Measurements from ENCODE around the gene SLC46A1. TPM values are rescaled to one million over a fixed set of nuclear protein-coding genes. Genes with fewer than 3 reads are reported as not detected.
"Not testable (repeated sequence)": the region's sequence is repeated elsewhere in the genome, so short reads cannot be mapped to it uniquely, and the experiment has no call there.

The SLC46A1 gene
- 10 to 100 TPM; 13.9 to 15.4 (median 14.5) TPM for polyA plus RNA-seq (ENCODE audit: insufficient read length in 3 of 3)

DNA sequence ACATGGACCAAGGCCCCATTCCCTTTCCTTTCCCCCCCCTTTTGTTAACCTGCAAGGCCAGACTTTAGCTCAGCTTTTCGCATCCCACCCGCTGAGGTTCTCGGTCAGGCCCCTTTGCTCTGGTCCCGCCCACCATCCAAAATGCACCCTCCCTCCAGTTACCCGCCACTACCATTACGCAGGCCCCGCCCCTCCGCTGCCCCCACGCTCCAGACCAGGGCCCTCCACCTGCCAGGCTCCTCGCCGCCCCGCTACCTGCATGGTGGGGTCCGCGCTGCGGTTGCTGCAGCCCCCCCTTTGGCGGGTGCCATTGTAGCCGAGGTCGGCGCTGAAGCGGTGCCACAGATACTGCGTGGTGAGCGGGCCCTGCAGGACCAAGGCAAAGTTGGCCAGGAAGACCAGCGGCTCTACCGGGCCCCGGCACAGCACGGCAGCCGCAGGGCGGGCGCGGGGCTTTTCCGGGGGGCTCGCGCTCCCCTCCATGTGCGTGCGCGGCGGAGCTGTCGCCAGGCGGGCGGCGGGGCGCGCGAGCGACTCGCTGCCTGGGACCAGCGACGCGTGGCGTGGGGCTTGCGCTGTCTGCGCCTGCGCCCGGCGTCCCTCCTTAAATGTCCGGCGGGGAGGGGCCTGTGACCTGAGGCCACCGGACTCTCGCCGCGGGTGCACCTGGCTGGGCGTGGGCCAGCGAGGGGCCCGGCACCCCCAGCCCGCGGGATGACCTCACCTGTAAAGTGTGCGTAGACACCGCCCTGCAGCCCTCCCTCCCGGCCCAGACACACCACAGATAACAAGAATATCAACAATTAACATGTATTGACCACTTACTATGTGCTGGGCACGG lies at the start of gene SLC46A1:
TSS of gene SLC46A1 (minus strand) at position 581 of the 841 bp plus-strand sequence. CDS start at position 483, 98 bp downstream.
- no peak for DNase-seq (ENCODE audit: low read depth in 3 of 3, low spot score in 2 of 3)

DNA sequence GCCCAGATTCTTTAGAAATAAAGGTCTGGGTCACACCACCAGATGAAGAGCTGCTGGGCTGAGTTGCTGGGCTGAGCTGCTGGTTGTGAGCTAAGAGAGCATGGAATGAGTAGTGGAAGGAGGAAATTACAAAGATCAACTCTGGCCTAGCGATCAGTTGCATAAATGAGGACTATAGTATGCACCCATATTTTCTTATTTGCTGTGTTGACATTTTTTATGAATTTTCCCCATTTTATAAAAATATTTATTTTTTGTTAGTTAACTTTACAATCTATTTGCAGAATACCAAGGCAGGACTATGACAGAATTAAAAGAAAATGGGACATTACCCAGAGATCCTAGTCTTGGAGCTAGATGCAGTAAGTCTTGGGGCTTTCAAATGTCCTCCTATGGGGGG lies 43.8 kb upstream of the SLC46A1 start:
- DNase-seq (ENCODE audit: low read depth in 3 of 3, low spot score in 2 of 3) = no peak

DNA sequence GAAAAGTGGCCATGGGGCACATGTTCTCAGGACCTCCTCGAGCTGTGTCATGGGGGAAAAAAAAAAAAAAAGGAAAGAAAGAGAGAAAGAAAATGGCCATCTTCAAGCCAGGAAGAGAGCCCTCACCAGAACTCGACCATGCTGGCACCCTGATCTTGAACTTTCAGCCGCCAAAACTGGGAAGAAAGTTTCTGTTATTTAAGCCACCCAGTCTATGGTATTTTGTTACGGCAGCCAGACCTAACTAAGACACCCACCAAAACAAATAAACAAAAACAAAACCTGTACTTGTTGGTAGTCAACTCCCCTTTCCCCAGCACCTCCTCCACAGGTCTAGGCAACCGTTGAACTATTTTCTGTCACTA lies 41.4 kb upstream of the SLC46A1 start:
- no peak for DNase-seq (ENCODE audit: low read depth in 3 of 3, low spot score in 2 of 3)

DNA sequence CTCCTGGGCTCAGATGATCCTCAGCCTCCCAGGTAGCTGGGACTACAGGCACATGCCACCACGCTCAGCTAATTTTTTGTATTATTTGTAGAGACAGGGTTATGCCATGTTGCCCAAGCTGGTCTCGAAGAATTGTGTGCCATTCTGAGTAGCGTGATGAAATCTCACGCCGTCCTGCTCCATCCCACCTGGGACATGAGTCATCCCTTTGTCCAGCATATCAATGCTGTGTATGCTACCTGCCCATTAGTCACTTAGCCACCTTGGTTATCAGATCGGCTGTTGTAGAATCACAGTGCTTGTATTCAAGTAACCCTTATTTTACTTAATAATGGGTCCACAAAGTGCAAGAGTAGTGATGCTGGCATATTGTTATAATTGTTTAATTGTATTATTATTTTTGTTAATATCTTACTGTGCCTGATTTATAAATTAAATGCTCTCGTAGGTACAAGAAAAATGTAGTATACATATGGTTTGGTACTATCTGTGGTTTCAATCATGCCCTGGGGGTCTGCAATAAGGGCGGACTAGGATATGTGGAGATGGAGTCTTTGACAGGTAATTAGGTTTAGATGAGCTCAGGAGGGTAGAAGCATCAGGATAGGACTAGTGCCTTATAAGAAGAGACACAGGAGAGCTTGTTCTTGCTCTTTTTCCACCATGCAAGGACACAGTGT lies 40.8 kb upstream of the SLC46A1 start:
- DNase-seq (ENCODE audit: low read depth in 3 of 3, low spot score in 2 of 3) = no peak

DNA sequence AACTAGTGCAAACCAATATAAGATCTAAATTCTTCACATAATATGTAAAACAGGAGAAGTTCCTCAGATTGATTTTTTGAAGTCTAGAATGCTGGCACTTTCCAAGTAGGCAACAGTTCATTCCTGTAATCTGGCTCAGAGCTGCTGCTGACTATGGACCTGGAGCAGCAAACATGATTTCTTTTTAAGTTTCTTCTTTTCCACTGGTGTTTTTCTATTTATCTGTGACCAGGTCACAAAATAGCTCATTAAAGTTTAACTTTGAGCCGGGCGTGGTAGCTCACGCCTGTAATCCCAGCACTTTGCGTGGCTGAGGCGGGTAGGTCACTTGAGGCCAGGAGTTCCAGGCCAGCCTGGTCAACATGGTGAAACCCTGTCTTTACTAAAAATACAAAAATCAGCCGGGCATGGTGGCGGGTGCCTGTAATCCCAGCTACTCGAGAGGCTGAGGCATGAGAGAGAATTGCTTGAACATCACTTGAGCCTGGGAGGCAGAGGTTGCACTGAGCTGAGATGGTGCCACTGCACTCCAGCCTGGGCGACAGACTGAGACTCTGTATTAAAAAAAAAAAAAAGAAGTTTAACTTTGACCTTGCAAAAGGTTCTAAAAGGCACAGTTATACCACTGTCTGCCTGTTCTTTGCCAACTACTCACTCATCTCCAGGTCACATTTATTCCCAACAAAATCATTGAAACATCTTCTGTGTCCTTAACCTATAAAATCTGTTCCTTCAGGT lies 38.1 kb upstream of the SLC46A1 start:
- no peak for DNase-seq (ENCODE audit: low read depth in 3 of 3, low spot score in 2 of 3)

DNA sequence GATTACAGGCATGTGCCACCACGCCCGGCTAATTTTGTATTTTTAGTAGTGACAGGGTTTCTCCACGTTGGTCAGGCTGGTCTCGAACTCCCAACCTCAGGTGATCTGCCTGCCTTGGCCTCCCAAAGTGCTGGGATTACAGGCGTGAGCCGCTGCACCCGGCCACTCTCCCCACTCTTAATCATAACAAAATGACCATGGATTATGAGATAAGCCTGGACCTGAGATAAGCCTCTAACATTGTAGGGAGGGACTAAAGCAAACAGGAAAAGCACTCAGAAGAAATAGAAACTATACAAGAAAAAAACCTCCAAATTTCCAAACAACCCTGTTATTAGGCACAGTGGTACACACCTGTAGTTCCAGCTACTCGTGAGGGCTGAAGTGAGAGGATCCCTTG lies 28.3 kb upstream of the SLC46A1 start:
- DNase-seq (ENCODE audit: low read depth in 3 of 3, low spot score in 2 of 3) = not testable (repeated sequence)

DNA sequence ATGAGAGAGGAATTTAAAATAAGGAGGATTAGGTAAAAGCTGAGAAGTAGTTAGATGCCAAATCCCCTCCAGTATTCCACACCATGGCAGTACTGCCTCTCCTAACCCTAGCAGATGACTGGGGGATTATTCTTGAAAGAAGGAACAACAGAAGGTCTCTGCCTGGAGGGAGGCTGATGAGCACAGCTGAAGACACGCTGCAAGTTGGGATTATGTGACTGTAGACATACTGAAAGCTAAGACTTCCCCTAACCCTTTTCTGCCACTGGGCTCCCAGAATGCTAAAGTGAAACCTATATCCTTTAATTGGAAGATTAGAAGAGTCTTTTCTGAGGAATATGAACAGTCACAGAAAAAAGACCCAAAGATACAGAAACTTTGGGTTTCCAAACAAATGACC lies 27.7 kb upstream of the SLC46A1 start:
- DNase-seq (ENCODE audit: low read depth in 3 of 3, low spot score in 2 of 3) = no peak

DNA sequence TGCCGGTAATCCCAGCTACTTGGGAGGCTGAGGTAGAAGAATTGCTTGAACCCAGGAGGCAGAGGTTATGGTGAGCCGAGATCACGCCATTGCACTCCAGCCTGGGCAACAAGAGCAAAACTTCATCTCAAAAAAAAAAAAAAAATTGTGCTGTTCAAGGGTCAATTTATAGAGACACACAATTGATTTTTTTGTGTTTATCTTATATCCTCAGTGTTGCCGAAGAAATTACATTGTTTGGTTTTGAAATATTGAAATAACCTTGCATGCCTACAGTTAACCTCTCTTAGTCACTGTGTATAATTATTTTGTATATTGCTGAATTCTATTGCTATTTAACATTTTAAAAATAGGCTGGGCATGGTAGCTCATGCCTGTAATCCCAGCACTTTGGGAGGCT lies 22.0 kb upstream of the SLC46A1 start:
- not testable (repeated sequence) for DNase-seq (ENCODE audit: low read depth in 3 of 3, low spot score in 2 of 3)

DNA sequence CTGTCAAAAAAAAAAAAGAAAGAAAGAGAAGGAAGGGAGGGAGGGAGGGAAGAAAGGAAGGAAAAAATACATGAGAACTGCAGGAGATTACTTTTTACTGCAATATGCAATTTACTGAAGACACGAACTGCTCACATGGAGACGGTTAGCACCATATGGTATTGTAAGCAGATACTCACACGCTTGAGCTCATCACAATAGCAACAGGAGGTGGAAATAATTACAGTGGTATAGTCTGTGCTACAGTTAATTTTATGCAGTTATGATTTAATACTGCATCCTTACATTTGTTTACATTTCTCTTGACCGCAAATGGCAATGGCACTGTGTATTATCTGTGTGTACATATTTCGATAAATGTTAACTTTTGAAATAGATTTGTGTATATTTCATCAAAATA lies 21.4 kb upstream of the SLC46A1 start:
- no peak for DNase-seq (ENCODE audit: low read depth in 3 of 3, low spot score in 2 of 3)

DNA sequence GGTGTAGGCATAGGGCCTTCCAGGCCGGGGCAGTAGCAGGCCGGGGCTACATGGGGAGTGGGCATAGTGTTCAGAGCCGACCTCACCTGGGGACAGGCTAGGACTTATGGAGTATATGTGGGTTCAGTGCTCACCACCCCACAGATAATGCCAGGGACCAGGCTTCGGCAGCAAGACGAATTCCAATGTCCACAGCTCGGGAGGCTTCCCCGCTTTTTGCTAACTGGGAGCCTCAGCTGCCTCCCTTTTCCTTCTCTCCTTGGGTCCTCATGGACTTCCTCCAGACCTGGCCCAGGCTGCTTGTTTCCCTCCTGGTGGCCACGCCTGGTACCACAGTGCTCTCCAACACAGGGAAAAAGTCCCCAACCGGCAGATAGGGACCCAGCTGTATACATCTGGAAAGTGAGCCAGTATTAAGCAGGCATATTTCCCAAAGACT lies 20.1 kb upstream of the SLC46A1 start:
- no peak for DNase-seq (ENCODE audit: low read depth in 3 of 3, low spot score in 2 of 3)

DNA sequence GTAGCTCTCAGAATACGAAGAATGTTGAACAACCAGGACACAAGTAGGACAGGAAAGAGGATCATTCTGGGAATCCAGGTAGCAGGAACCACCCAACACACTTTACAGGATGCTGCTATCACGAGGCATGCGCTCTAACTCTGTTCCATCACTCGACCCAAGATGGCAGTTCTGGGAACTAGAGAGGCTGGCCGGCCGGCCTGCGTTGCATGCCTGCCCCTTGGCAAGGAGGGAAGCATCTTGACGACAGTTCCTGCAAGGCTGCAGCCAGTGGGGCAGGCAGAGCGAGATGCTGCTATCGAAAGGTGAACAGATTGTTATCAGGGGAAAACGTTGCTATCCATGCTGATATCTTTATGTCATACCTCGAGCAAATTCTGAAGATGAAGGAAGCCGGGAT lies 19.2 kb upstream of the SLC46A1 start:
- no peak for DNase-seq (ENCODE audit: low read depth in 3 of 3, low spot score in 2 of 3)

DNA sequence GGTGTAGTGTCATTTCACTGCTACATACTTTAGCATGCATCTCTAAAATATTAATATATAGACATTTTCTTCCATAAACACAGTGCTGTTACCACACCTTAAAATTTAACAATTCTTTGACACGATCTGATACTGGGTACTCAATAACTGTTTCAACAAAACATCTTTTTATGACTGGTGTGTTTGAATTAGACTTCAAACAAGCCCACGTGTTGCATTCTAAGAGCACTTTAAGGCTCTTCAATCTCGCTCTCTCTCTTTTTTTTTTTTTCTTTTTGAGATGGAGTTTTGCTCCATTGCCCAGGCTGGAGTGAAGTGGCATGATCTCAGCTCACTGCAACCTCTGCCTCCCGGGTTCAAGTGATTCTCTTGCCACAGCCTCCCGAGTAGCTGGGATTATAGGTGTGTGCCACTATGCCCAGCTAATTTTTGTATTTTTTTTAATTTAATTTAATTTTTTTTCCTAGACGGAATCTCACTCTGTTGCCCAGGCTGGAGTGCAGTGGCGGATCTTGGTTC lies 15.8 kb upstream of the SLC46A1 start:
- DNase-seq (ENCODE audit: low read depth in 3 of 3, low spot score in 2 of 3) = no peak

DNA sequence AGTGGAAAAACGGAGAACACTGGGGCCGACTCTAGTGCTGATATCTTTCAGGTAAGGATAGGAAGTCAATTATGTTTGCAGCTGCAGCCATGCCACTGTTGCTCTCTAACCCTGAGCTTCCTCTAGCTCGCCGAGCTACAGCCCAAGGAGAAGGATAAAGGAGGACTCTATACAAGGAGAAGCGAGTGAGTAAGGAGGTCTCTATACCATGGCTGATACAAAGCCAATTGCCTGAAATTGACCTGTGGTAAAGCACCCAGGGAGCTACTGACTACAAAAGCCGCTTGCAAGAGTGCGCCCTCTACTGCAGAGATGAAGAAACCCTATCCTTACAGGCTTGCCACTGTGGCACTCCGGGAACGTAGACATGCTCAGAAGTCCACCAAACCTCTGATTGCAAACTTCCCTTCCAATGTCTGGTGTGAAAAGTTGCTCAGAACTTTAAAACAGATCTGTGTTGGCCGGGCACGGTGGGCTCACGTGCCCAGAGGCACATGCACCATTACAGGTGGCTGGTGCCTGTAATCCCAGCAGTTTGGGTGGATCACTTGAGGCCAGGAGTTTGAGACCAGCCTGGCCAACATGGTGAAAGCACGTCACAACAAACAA lies 10.8 kb upstream of the SLC46A1 start:
- no peak for DNase-seq (ENCODE audit: low read depth in 3 of 3, low spot score in 2 of 3)

DNA sequence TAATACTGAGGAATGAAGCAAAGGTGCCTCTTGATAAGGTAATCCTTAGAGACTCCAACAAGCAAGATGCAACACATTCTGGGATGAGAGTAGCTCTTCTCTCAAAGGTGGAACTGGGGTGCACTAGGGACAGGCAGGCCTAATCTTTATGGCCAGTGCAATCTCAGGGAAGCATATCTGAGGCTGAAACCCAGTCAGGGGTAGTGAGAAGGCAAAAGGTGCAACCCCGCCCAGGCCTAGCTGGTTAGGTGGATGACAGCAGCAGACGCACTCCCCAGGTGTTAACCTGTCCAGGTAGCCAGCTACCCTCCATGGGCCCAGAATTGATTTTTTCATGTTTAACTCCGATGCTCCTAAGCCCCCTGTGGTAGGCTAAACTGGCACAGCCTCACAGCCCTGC lies 9.9 kb upstream of the SLC46A1 start:
- DNase-seq (ENCODE audit: low read depth in 3 of 3, low spot score in 2 of 3) = no peak

DNA sequence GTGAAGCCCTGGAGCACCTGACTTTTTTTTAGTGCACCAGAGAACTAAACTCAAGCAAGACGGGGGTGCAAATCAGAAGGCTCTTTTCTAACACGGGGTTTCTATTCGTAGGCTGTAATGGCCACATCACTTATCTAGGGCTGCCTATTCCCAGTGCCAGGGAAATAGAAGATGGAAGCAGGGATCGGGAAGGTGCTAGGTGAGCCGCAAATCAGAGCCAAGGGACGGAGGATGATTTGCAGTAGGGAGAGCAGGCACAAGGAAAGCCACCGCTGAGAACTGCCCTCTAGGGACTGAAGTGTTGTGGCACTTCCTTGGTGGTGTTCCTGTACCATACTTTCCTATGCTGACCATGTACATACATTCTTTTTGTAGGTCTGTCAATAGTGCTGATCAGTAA lies 7.8 kb upstream of the SLC46A1 start:
- DNase-seq (ENCODE audit: low read depth in 3 of 3, low spot score in 2 of 3) = no peak

DNA sequence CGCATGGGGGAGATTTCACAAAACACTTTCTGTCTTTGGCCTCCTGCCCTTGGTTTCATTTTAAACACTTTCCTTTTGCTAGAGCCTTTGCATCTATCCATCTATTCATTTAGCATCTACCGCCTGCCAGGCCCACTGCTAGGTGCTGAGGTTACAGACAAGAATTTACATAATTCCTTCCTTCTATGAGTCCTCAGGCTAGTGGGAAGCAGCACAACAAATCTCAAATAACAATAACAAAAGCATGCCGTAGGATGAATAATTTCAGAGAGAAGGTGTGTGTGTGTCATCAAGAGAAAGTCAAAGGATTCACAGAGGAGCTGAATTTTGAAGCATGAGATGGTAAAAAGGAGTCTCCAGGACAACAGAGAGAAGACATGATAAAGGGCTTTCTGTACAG lies 6.1 kb upstream of the SLC46A1 start:
- DNase-seq (ENCODE audit: low read depth in 3 of 3, low spot score in 2 of 3) = no peak

DNA sequence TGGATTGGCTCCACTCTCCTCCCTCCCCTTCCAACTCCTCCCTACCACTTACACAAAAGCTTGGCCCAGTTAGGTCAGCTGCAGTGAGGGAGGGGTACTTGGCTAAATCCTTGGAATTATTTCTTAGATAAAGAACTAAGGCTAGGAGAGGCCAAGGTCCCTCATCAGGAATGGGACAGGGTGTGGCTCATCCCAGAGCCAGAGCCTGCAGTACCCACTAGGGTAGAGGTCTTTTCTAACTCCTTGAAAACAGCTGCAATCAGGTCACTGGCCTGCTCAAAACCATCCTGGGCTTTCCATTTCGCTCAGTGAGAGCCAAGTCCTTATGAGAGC lies 1.9 kb upstream of the SLC46A1 start:
- no peak for DNase-seq (ENCODE audit: low read depth in 3 of 3, low spot score in 2 of 3)

DNA sequence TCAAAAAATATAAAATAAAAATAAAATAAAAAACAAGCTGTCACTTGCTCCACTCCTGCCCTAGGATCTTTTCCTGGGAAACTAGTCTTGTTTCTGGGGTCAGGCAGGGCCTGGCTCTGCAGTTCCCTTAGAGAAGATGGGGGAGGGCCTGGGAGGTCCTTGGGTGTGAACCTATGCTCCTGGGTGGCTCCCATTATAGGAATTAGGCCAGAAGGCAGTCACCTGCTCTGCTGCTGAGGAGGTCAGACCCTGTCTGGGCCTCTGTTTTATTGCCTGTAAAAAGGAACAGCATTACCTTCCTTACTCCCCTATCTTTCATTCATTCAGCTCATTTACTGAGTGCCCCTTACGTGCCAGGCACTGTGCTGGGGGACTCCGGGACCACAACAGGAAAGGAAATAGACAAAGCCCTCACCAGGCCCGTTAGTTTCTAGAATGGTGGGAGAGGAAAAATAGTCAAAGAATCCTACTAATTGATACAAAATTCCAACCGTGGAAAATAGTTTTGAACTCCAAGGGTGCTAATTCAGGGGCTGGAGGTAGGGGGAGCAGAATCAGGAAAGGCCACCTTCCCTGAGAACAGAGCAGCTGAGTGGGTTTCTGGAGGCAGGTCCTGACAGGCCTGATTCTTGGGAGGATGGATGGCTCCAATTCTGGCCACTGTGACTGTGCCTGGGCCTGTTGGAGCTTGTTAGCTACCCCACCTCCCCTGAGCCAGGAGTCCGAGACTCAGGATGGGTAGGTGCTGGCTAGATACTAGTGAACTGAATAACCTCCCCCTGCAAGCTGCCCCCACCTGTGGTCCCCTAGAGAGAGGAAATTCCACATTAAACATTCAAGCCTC lies 1.3 kb upstream of the SLC46A1 start:
- DNase-seq (ENCODE audit: low read depth in 3 of 3, low spot score in 2 of 3) = no peak

DNA sequence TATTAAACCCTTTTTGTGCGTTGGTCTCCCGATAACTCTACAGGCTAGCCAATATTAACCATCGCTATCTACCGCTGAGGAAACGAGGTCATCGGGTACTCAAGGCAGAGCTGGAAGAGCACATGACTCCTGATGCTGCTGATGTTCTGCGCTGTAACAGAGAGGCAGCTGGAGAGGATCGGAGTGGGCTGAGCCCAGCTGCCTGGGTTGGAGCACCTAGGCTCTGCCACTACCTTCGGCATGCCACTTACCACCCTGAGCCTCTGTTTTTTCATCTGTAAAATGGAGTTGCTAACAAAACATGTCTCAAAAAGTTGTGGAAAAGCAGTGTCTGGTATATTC lies 432 bp upstream of the SLC46A1 start:
- DNase-seq (ENCODE audit: low read depth in 3 of 3, low spot score in 2 of 3) = no peak
